Caco-2 (cell line): ENCODE data around the gene MIR17HG. TPM values are rescaled to one million over a fixed set of nuclear protein-coding genes. Genes with fewer than 3 reads are reported as not detected.

ENCODE experiments used
- BruUV-seq: library from RNA; stranded (reverse); fragments of 400-500 nt; replicated peaks from 2 replicates; lab custom pipeline; 2021; lab: Mats Ljungman, UMichigan
- CTCF ChIA-PET: fragments of 300-600 bp; sonication (Branson Sonifier 250); formaldehyde crosslinking; loops from one replicate; lab custom pipeline; 2022; ENCODE audit warnings: antibody characterized with exemption; lab: Charles Lee
- POLR2A ChIA-PET: fragments of 300-600 bp; sonication (Branson Sonifier 250); formaldehyde crosslinking; loops from one replicate; lab custom pipeline; 2022; ENCODE audit warnings: antibody characterized with exemption; lab: Charles Lee
- DNase-seq, 2 experiments: peaks; one replicate each; pipeline versions ENCODE4 v3.0.0 to v3.0.0-alpha.2; 2020 to 2022
- H3K27me3 ChIP-seq: replicated peaks from 2 replicates; pipeline ENCODE4 v1.6.0; 2011; ENCODE audit warnings: low read length; ENCODE audit not compliant: control insufficient read depth, insufficient read depth
- H3K36me3 ChIP-seq: 2 replicates; pipeline ENCODE4 v1.5.1; 2011; ENCODE audit warnings: low read length; ENCODE audit not compliant: control insufficient read depth, insufficient read depth
- H3K4me1 ChIP-seq: fragments of 250-450 bp; sonication (Bioruptor Pico); 2 replicates; pipeline ENCODE4 v1.5.1; 2020; ENCODE audit warnings: mild to moderate bottlenecking
- H3K4me3 ChIP-seq: 2 replicates; pipeline ENCODE4 v1.5.1; 2011; ENCODE audit warnings: low read depth, mild to moderate bottlenecking, control low read depth, low read length
- H3K9me3 ChIP-seq: fragments of 250-450 bp; sonication (Bioruptor Pico); 2 replicates; pipeline ENCODE4 v1.5.1; 2020; ENCODE audit warnings: mild to moderate bottlenecking, moderate library complexity
- H3K27ac Mint-ChIP-seq: one replicate; pipeline ENCODE4 v1.8.0; 2022; ENCODE audit warnings: mixed read lengths; ENCODE audit not compliant: unreplicated experiment
- H3K27me3 Mint-ChIP-seq: one replicate; pipeline ENCODE4 v1.8.0; 2022; ENCODE audit warnings: mixed read lengths; ENCODE audit not compliant: insufficient read depth, unreplicated experiment
- H3K36me3 Mint-ChIP-seq: one replicate; pipeline ENCODE4 v1.8.0; 2022; ENCODE audit warnings: mild to moderate bottlenecking, mixed read lengths; ENCODE audit not compliant: insufficient read depth, unreplicated experiment
- H3K4me1 Mint-ChIP-seq: one replicate; pipeline ENCODE4 v1.8.0; 2022; ENCODE audit warnings: low read depth, mixed read lengths; ENCODE audit not compliant: unreplicated experiment
- H3K4me3 Mint-ChIP-seq: one replicate; pipeline ENCODE4 v1.8.0; 2022; ENCODE audit warnings: mild to moderate bottlenecking, moderate library complexity, mixed read lengths; ENCODE audit not compliant: unreplicated experiment
- H3K9me3 Mint-ChIP-seq: one replicate; pipeline ENCODE4 v1.8.0; 2022; ENCODE audit warnings: mixed read lengths; ENCODE audit not compliant: unreplicated experiment
- intact Hi-C: fragments of 100-400 bp; cut with micrococcal nuclease; formaldehyde crosslinking; loops from one replicate; pipeline ENCODE4 v1.10.0; 2022; ENCODE audit not compliant: unreplicated experiment
- total RNA-seq: library from RNA; stranded (reverse); gene quantifications from 2 replicates; pipeline ENCODE4 v1.2.3, GENCODE V29; 2022
- TF ChIP-seq, protein P1 (sequence below), 2 experiments: fragments of 200-600 bp in 1 of 2; IDR thresholded peaks; 1 replicate in 1 of 2; 2 replicates in 1 of 2; pipeline versions ENCODE4 v1.5.1 to v1.8.0; 2011 to 2022; ENCODE audit warnings: antibody characterized with exemption in 1 of 2, control low read depth in 1 of 2, inconsistent platforms in 1 of 2, low read depth in 1 of 2, low read length in 1 of 2, mild to moderate bottlenecking in 1 of 2, moderate library complexity in 1 of 2; ENCODE audit not compliant: insufficient read depth in 1 of 2, severe bottlenecking in 1 of 2, unreplicated experiment in 1 of 2

The MIR17HG gene
- total RNA-seq, 1 experiment from 2014 or later: 16.6 TPM

DNA sequence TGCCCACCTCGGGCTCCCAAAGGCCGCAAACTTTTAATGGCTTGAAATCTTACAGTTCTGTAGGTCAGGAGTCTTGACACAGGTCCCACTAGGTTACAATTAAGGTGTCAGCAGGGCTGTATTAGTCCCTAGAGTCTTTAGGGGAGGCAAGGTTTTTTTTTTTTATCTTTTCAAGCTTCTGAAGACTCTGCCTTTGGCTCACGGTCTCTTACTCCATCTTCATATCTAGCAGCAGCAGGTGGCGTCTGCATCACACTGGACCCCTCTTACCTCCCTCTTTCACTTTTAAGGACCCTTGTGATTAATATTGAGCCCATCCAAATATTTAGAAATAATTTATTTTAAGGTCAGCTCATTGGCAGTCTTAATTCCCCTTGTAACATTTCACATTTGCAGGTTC is 11.6 kb downstream of the MIR17HG start:
- DNase-seq: no peak
- Mint-ChIP-seq H3K36me3 (peaks cover 68% of the 10 kb centered on the region), H3K9me3 (no peaks in the 10 kb centered on the region), H3K4me3 (no peak overlapping the region), H3K27ac (no peak overlapping the region), H3K27me3 (no peaks in the 10 kb centered on the region), H3K4me1 (peaks cover 22% of the 10 kb centered on the region)
- H3K4me1 ChIP-seq: peaks cover 4% of the 10 kb centered on the region
- BruUV-seq: no TSS peak
- H3K27me3 ChIP-seq: no peaks in the 10 kb centered on the region
- no peaks in the 10 kb centered on the region for H3K9me3 ChIP-seq
- no peak overlapping the region for H3K4me3 ChIP-seq
- ChIA-PET CTCF (no interaction called here), POLR2A (no interaction called here)
- intact Hi-C loops: no loop called here
- peaks cover 1% of the 10 kb centered on the region; the same call in 1 of the 2 replicates for H3K36me3 ChIP-seq
- TF ChIP-seq, protein P1, sequence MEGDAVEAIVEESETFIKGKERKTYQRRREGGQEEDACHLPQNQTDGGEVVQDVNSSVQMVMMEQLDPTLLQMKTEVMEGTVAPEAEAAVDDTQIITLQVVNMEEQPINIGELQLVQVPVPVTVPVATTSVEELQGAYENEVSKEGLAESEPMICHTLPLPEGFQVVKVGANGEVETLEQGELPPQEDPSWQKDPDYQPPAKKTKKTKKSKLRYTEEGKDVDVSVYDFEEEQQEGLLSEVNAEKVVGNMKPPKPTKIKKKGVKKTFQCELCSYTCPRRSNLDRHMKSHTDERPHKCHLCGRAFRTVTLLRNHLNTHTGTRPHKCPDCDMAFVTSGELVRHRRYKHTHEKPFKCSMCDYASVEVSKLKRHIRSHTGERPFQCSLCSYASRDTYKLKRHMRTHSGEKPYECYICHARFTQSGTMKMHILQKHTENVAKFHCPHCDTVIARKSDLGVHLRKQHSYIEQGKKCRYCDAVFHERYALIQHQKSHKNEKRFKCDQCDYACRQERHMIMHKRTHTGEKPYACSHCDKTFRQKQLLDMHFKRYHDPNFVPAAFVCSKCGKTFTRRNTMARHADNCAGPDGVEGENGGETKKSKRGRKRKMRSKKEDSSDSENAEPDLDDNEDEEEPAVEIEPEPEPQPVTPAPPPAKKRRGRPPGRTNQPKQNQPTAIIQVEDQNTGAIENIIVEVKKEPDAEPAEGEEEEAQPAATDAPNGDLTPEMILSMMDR (IDR thresholded peaks at IDR 0.05; ENCODE audit: insufficient read depth in 1 of 2, low read depth in 1 of 2, low read length in 1 of 2, severe bottlenecking in 1 of 2, unreplicated experiment in 1 of 2): no peak

DNA sequence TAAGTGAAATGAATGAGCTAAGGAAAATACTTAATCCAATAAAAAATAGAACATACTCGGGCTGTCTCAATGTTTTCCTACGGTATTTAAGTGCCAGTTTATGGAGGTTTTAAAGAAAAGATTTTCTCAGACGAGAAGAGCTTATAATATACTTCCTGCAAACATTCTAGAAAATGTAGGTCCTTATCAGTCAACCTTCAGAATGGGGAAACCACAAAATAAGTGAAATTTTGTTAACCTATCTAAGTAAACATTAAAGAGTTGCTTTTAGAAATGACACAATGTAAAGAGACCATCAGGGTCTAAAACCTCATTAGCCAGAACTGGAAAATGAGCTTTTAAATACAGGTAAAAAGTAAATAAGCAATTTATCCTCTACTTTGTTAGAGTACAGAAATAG is 12.1 kb downstream of the MIR17HG start:
- no peaks in the 10 kb centered on the region for H3K27me3 ChIP-seq
- H3K9me3 Mint-ChIP-seq: no peaks in the 10 kb centered on the region
- TF ChIP-seq, protein P1 (IDR thresholded peaks at IDR 0.05; ENCODE audit: insufficient read depth in 1 of 2, low read depth in 1 of 2, low read length in 1 of 2, severe bottlenecking in 1 of 2, unreplicated experiment in 1 of 2): no peak
- ChIA-PET POLR2A (no interaction called here), CTCF (no interaction called here)
- DNase-seq: no peak
- H3K9me3 ChIP-seq: no peaks in the 10 kb centered on the region
- H3K36me3 ChIP-seq: peaks cover 1% of the 10 kb centered on the region; the same call in 1 of the 2 replicates
- no peaks in the 10 kb centered on the region for H3K27me3 Mint-ChIP-seq
- H3K4me1 Mint-ChIP-seq: peaks cover 22% of the 10 kb centered on the region
- peaks cover 63% of the 10 kb centered on the region for H3K36me3 Mint-ChIP-seq
- H3K27ac Mint-ChIP-seq: no peak overlapping the region
- BruUV-seq: no TSS peak
- intact Hi-C loops: no loop called here
- peaks cover 4% of the 10 kb centered on the region for H3K4me1 ChIP-seq
- no peak overlapping the region for H3K4me3 ChIP-seq
- H3K4me3 Mint-ChIP-seq: no peak overlapping the region

DNA sequence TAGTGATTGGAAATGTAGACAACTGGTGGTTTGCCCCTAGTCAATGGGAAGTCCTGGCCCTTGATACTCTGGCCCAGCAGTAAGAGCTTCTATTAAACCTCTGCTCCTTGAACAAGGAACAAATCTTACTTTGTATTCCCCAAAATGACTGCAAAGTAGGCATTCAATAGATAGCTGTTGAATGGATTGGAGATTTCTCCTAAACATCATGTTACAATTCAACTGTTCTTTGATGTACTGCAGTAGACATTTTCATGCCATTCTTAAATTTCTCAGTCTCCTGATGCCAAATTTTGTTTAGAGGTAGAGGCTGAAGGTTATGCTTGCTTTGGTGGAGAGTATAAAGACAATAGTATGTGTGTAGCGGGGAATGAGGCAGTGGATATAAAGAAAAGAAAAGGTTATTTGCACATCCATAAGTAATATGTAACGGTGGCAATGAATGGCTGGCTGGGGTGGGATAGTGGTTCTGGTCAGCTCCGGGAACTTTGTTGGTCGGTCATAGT is 12.8 kb downstream of the MIR17HG start:
- Histone ChIP-seq H3K36me3 (no peaks in the 10 kb centered on the region), H3K9me3 (no peaks in the 10 kb centered on the region), H3K4me1 (peaks cover 4% of the 10 kb centered on the region), H3K27me3 (no peaks in the 10 kb centered on the region), H3K4me3 (no peak overlapping the region)
- Mint-ChIP-seq H3K9me3 (no peaks in the 10 kb centered on the region), H3K36me3 (peaks cover 56% of the 10 kb centered on the region), H3K4me1 (peaks cover 22% of the 10 kb centered on the region), H3K27ac (no peak overlapping the region), H3K4me3 (no peak overlapping the region), H3K27me3 (no peaks in the 10 kb centered on the region)
- BruUV-seq: no TSS peak
- ChIA-PET CTCF (no interaction called here), POLR2A (no interaction called here)
- no peak for DNase-seq
- TF ChIP-seq, protein P1 (IDR thresholded peaks at IDR 0.05; ENCODE audit: insufficient read depth in 1 of 2, low read depth in 1 of 2, low read length in 1 of 2, severe bottlenecking in 1 of 2, unreplicated experiment in 1 of 2): no peak
- intact Hi-C loops: no loop called here
